Adipose tissue (tissue), 3 donors: ENCODE measurements around the gene HBP1. TPM values are rescaled to one million over a fixed set of nuclear protein-coding genes. Genes with fewer than 3 reads are reported as not detected.
"Not testable (repeated sequence)": the region's sequence is repeated elsewhere in the genome, so short reads cannot be mapped to it uniquely, and the experiment has no call there.

ENCODE experiments used
- H3K27ac ChIP-seq: one replicate; pipeline ENCODE4 v1.5.1; 2013; ENCODE audit warnings: low read depth, low read length
- WGBS, 3 donors: extraction: QIAGEN DNeasy Blood & Tissue Kit; methylation state at CpG; one replicate each; pipeline ENCODE4 v1.1.7; 2013; 5-methylcytosine and 5-hydroxymethylcytosine counted together
- polyA plus RNA-seq, 3 donors: library from polyadenylated mRNA; stranded (reverse); fragments of 200-250 nt; gene quantifications; one replicate each; pipeline ENCODE4 v1.2.3, GENCODE V29; 2013
- donor health status: healthy with polysubstance abuse.
- donor health status: Bipolar disorder and iron deficiency.
- donor health status: healthy.

HBP1 gene
- polyA plus RNA-seq, 3 donors = 25.3 to 65.2 (median 42.7) TPM

DNA sequence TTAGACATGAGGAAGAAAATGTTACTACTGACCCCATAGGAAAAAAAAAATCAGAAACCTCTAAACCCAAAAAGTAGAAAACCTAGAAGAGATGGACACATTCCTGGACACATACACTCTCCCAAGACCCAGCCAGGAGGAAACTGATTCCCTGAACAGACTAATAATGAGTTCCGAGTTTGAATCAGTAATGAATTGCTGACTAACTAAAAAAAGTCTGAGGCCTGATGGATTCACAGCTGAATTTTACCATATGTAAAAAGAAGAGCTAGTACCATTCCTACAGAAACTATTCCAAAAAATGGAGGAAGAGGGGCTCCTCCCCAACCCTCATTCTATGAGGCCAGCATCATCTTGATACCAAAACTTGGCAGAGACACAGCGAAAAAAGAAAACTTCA lies 75.8 kb downstream of the HBP1 start:
- WGBS, 3 donors = 95 to 98% (median 97%) methylated on average over 2 of the region's 2 CpGs
- no peak overlapping the region for H3K27ac ChIP-seq

GRCh38 chr7:107246836-107247235 lies 78.0 kb downstream of the HBP1 start:
- H3K27ac ChIP-seq = not testable (repeated sequence)
- WGBS, 3 donors = 96 to 100% (median 97%) methylated on average over 3 of the region's 3 CpGs

DNA sequence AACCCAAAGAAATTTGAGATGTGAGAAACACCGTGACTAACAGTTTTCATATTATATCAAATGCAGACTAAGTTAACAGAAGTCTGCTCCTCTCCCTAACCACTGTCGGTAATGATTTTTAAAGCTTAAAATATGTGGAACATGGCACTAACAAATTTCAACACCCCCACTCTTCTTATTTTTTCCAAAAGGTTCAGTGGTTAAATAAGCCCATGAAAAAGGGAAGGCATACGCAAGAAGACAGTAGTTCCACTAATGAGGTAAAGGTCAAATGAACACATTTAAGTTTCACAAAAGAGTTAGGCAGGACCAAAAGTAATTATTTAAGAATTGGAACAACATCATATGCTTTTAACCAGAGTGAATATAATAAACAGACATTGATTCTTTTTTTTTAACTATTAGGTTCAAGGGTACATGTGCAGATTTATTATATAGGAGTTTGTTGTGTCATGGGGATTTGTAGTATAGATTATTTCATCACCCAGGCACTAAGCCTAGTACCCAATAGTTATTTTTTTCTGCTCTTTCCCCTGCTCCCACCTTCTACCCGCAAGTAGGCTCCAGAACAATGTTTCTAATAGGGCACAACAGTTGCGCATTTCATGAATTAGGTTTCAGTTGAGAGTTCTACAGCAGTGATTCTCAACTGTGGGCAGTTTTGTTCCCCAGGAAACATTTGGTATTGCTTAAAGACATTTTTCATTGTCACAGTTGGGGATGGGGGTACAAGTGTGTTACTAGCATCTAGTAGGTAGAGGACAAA lies 79.9 kb downstream of the HBP1 start:
- H3K27ac ChIP-seq = no peak overlapping the region
- WGBS, 3 donors = 96 to 99% (median 98%) methylated on average over 5 of the region's 5 CpGs

DNA sequence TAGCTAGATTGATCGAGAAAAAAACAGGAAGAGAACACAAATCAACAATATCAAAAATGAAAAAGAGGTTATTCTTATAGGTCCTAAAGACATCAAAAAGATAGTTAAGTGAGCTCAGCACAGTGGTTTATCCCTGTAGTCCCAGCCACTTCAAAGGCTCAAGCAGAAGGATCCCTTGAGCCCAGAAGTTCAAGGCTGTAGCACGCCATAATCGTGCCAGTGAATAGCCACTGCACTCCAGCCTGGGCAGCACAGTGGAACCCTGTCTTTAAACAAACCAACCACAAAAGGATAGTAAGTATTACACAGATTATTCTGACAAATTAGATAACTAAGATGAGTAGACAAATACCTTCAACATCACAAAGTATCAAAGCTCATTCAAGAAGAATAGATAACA lies 83.2 kb downstream of the HBP1 start:
- 84 to 91% (median 88%) methylated on average over 3 of the region's 3 CpGs for WGBS, 3 donors
- no peak overlapping the region for H3K27ac ChIP-seq

Other genes starting within 250 kb of the HBP1 start
- gene PRKAR2B, start 124.3 kb upstream of the HBP1 start, polyA plus RNA-seq = 100 to 1,000 TPM in 2 of 3 donors, 10 to 100 TPM in 1; 38.9 to 276 (median 143) TPM